ENCODE results near the gene ADARB2.

Gene ADARB2

DNA sequence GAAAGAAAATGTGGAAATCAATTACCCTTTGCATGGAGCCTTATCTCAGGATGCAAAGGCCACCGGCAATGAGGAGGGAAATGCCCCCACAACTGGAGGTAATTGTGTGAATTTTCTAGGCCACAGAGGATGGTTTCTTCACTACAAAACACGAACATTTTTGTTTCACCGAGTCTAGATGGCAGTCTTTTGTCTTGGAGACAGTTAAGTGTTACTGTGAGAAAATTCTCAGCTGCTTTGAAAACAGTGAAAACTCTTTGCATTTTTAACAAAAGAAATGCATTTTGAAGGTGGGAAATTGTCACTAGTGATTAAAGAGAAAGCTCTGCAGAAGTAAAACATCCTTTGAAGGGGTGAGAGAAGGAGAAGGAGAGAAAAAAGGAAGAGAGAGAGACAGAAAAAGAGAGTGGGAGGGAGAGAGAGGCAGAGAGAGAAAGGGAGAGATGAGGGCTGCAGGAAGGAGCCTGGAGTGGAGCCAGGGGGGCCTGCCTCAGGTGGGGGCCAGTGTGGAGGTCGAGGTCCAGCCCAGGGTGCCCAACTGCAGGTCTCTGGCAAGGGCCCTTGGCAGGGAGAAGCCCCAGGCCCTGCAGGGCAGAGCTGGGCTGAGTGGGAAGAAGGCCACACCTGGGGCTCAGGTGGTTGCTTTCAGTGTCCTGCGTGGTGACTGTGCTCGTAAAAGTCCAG is 261.4 kb downstream of the ADARB2 start:
- CTCF ChIA-PET: no interaction called here
- no peak for TF ChIP-seq MZF1 (tag by site-specific recombination; IDR thresholded peaks at IDR 0.05; ENCODE audit: borderline replicate concordance)
- TF ChIP-seq, protein P1, sequence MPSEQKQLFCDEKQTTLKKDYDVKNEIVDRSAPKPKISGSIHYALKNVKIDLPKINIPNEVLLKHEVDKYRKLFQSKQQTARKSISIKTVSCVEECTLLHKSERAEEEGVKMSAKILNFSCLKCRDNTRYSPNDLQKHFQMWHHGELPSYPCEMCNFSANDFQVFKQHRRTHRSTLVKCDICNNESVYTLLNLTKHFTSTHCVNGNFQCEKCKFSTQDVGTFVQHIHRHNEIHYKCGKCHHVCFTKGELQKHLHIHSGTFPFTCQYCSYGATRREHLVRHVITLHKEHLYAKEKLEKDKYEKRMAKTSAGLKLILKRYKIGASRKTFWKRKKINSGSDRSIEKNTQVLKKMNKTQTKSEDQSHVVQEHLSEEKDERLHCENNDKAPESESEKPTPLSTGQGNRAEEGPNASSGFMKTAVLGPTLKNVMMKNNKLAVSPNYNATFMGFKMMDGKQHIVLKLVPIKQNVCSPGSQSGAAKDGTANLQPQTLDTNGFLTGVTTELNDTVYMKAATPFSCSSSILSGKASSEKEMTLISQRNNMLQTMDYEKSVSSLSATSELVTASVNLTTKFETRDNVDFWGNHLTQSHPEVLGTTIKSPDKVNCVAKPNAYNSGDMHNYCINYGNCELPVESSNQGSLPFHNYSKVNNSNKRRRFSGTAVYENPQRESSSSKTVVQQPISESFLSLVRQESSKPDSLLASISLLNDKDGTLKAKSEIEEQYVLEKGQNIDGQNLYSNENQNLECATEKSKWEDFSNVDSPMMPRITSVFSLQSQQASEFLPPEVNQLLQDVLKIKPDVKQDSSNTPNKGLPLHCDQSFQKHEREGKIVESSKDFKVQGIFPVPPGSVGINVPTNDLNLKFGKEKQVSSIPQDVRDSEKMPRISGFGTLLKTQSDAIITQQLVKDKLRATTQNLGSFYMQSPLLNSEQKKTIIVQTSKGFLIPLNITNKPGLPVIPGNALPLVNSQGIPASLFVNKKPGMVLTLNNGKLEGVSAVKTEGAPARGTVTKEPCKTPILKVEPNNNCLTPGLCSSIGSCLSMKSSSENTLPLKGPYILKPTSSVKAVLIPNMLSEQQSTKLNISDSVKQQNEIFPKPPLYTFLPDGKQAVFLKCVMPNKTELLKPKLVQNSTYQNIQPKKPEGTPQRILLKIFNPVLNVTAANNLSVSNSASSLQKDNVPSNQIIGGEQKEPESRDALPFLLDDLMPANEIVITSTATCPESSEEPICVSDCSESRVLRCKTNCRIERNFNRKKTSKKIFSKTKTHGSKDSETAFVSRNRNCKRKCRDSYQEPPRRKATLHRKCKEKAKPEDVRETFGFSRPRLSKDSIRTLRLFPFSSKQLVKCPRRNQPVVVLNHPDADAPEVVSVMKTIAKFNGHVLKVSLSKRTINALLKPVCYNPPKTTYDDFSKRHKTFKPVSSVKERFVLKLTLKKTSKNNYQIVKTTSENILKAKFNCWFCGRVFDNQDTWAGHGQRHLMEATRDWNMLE (tag by site-specific recombination; conservative IDR thresholded peaks at IDR 0.05; ENCODE audit: low read depth): no peak
- TF ChIP-seq, protein P2, sequence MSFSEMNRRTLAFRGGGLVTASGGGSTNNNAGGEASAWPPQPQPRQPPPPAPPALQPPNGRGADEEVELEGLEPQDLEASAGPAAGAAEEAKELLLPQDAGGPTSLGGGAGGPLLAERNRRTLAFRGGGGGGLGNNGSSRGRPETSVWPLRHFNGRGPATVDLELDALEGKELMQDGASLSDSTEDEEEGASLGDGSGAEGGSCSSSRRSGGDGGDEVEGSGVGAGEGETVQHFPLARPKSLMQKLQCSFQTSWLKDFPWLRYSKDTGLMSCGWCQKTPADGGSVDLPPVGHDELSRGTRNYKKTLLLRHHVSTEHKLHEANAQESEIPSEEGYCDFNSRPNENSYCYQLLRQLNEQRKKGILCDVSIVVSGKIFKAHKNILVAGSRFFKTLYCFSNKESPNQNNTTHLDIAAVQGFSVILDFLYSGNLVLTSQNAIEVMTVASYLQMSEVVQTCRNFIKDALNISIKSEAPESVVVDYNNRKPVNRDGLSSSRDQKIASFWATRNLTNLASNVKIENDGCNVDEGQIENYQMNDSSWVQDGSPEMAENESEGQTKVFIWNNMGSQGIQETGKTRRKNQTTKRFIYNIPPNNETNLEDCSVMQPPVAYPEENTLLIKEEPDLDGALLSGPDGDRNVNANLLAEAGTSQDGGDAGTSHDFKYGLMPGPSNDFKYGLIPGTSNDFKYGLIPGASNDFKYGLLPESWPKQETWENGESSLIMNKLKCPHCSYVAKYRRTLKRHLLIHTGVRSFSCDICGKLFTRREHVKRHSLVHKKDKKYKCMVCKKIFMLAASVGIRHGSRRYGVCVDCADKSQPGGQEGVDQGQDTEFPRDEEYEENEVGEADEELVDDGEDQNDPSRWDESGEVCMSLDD (tag by site-specific recombination; IDR thresholded peaks at IDR 0.05): no peak
- no peak for TF ChIP-seq GLIS2 (tag by site-specific recombination; IDR thresholded peaks at IDR 0.05)
- no peak for TF ChIP-seq YY1 (tag by site-specific recombination; IDR thresholded peaks at IDR 0.05)
- no peak for TF ChIP-seq ZNF501 (tag by site-specific recombination; IDR thresholded peaks at IDR 0.05)
- TF ChIP-seq ZNF530 (tag by site-specific recombination; IDR thresholded peaks at IDR 0.05; ENCODE audit: low read depth): no peak
- TF ChIP-seq ZNF311 (tag by site-specific recombination; IDR thresholded peaks at IDR 0.05; ENCODE audit: borderline replicate concordance): no peak
- TF ChIP-seq, protein P3, sequence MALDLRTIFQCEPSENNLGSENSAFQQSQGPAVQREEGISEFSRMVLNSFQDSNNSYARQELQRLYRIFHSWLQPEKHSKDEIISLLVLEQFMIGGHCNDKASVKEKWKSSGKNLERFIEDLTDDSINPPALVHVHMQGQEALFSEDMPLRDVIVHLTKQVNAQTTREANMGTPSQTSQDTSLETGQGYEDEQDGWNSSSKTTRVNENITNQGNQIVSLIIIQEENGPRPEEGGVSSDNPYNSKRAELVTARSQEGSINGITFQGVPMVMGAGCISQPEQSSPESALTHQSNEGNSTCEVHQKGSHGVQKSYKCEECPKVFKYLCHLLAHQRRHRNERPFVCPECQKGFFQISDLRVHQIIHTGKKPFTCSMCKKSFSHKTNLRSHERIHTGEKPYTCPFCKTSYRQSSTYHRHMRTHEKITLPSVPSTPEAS (tag by site-specific recombination; IDR thresholded peaks at IDR 0.05): no peak
- no peak for TF ChIP-seq ZNF549 (tag by site-specific recombination; IDR thresholded peaks at IDR 0.05)
- TF ChIP-seq SETDB1 (IDR thresholded peaks at IDR 0.05; ENCODE audit: insufficient read length, low read length): no peak
- TF ChIP-seq ZNF211 (tag by site-specific recombination; IDR thresholded peaks at IDR 0.05; ENCODE audit: low read depth): no peak
- TF ChIP-seq ZNF324 (tag by site-specific recombination; IDR thresholded peaks at IDR 0.05): no peak
- no peak for TF ChIP-seq PBX3 (CRISPR knock-in tag; IDR thresholded peaks at IDR 0.05)
- no peak for TF ChIP-seq FEZF1 (tag by site-specific recombination; IDR thresholded peaks at IDR 0.05)
- no peak for TF ChIP-seq SCRT1 (tag by site-specific recombination; IDR thresholded peaks at IDR 0.05; ENCODE audit: borderline replicate concordance)
- no peak for TF ChIP-seq ZBTB7A (tag by site-specific recombination; IDR thresholded peaks at IDR 0.05; ENCODE audit: low read depth)
- no peak for TF ChIP-seq ZFP37 (tag by site-specific recombination; IDR thresholded peaks at IDR 0.05)
- TF ChIP-seq MEIS1 (CRISPR knock-in tag; IDR thresholded peaks at IDR 0.05; ENCODE audit: borderline replicate concordance): no peak
- TF ChIP-seq ZNF404 (tag by site-specific recombination; IDR thresholded peaks at IDR 0.05): no peak
- POLR2A ChIA-PET: no interaction called here
- H3K36me3 ChIP-seq (ENCODE audit: control insufficient read depth in 2 of 2, insufficient read depth in 1 of 2, low read length in 2 of 2): no peaks in the 10 kb centered on the region
- H3K27ac ChIP-seq (ENCODE audit: extremely low read depth, low read depth, low read length): no peak overlapping the region
- H3K4me3 ChIP-seq (ENCODE audit: low read depth, low read length): no peak overlapping the region
- H3K9me3 ChIP-seq (ENCODE audit: control insufficient read depth, insufficient read depth, low read depth, low read length): no peaks in the 10 kb centered on the region
- no peaks in the 10 kb centered on the region for H3K4me1 ChIP-seq (ENCODE audit: control insufficient read depth, insufficient read depth, low read length)
